ENCODE measurements around the gene MRPS25. TPM values are rescaled to one million over a fixed set of nuclear protein-coding genes. Genes with fewer than 3 reads are reported as not detected.

MRPS25 gene
- total RNA-seq, 1 experiment from 2014 or later, result 58.3 TPM

GRCh38 chr3:15092686-15093085, 27.6 kb upstream of the MRPS25 start (continued):
- TF ChIP-seq CEBPB (IDR thresholded peaks at IDR 0.05; ENCODE audit: low read depth), result no peak
- TF ChIP-seq TCF7L2 (IDR thresholded peaks at IDR 0.05; ENCODE audit: borderline replicate concordance, extremely low read depth, insufficient read depth, insufficient read length), result no peak

GRCh38 chr3:15091575-15091974, 26.5 kb upstream of the MRPS25 start:
- Histone ChIP-seq H3K4me2 (ENCODE audit: low read length) (no peak overlapping the region), H3K79me2 (ENCODE audit: insufficient read depth, low read length) (peaks cover 8% of the 10 kb centered on the region; the same call in 1 of the 2 replicates), H3K4me1 (ENCODE audit: control insufficient read depth in 1 of 2, insufficient read depth in 2 of 2, low read length in 2 of 2) (no peaks in the 10 kb centered on the region), H3K36me3 (ENCODE audit: control insufficient read depth in 1 of 2, insufficient read depth in 2 of 2, low read length in 2 of 2) (peaks cover 5 to 39% of the 10 kb centered on the region in 2 experiments; a peak in 3 of 4 replicates), H4K20me1 (ENCODE audit: insufficient read depth) (no peaks in the 10 kb centered on the region), H3K27me3 (ENCODE audit: insufficient read depth, low read length) (no peaks in the 10 kb centered on the region), H3K9me2 (ENCODE audit: insufficient read depth) (no peaks in the 10 kb centered on the region), H3K9ac (ENCODE audit: low read length) (no peak overlapping the region), H3K9me3 (ENCODE audit: control insufficient read depth in 1 of 2, insufficient read depth in 1 of 2, low read depth in 1 of 2, low read length in 2 of 2) (no peaks in the 10 kb centered on the region), H3K27ac (ENCODE audit: low read depth, low read length) (no peak overlapping the region), H2AFZ (ENCODE audit: low read depth, low read length, poor library complexity, severe bottlenecking) (no peak overlapping the region), H3K4me3 (replicated peaks in 1 of 2; ENCODE audit: low read depth in 1 of 2, low read length in 2 of 2) (no peak overlapping the region)
- POLR2A ChIA-PET, result no interaction called here
- no peak for DNase-seq (ENCODE audit: low read depth, low spot score)
- CTCF ChIA-PET, result no interaction called here
- no TSS peak for BruUV-seq (replicated peaks)
- TF ChIP-seq REST (IDR thresholded peaks at IDR 0.05; ENCODE audit: low read depth) (no peak), MAX (IDR thresholded peaks at IDR 0.05) (no peak), SIN3A (IDR thresholded peaks at IDR 0.05; ENCODE audit: low read depth) (no peak), EZH2phosphoT487 (IDR thresholded peaks at IDR 0.05; ENCODE audit: borderline replicate concordance) (no peak), ZBTB33 (IDR thresholded peaks at IDR 0.05; ENCODE audit: extremely low read depth, insufficient replicate concordance, low read length) (no peak), POLR2AphosphoS5 (IDR thresholded peaks at IDR 0.05; ENCODE audit: low read depth, low read length) (no peak), CEBPB (IDR thresholded peaks at IDR 0.05; ENCODE audit: low read depth) (no peak), TCF7L2 (IDR thresholded peaks at IDR 0.05; ENCODE audit: borderline replicate concordance, extremely low read depth, insufficient read depth, insufficient read length) (no peak), ZNF274 (IDR thresholded peaks at IDR 0.05; ENCODE audit: low read depth, low read length) (no peak), SRF (IDR thresholded peaks at IDR 0.05; ENCODE audit: low read depth) (no peak), ZFX (IDR thresholded peaks at IDR 0.05) (no peak), CBX3 (IDR thresholded peaks at IDR 0.05; ENCODE audit: low read depth) (no peak), EZH2 (IDR thresholded peaks at IDR 0.05) (no peak), POLR2A (IDR thresholded peaks at IDR 0.05; ENCODE audit: borderline replicate concordance, extremely low read depth, insufficient read depth, insufficient read length) (no peak), EGR1 (IDR thresholded peaks at IDR 0.05; ENCODE audit: low read depth) (no peak), FOSL1 (IDR thresholded peaks at IDR 0.05; ENCODE audit: low read depth) (no peak)
- no peak for ATAC-seq
- RAD21 ChIA-PET (ENCODE audit: low non-redundant PET in 1 of 2, low total read pairs in 2 of 2, uncharacterized antibody in 2 of 2, unreplicated experiment in 2 of 2), result no interaction called here
- intact Hi-C loops (cut with micrococcal nuclease), result no loop called here
